GM15510 (cell line): ENCODE results near the gene LARP7.

Source experiments
- POLR2A ChIP-seq: IDR thresholded peaks from 3 replicates; pipeline ENCODE4 v1.6.1; 2011; ENCODE audit warnings: borderline replicate concordance; ENCODE audit not compliant: insufficient read length; ENCODE audit errors: extremely low read depth

Gene LARP7

GRCh38 chr4:112704322-112704721, 67.4 kb downstream of the LARP7 start:
- TF ChIP-seq POLR2A = no peak

GRCh38 chr4:112704991-112705845, 68.3 kb downstream of the LARP7 start:
- no peak for TF ChIP-seq POLR2A

GRCh38 chr4:112706840-112707207, 69.9 kb downstream of the LARP7 start:
- TF ChIP-seq POLR2A = no peak
